B cell (primary cell): ENCODE data around the gene NBPF11. TPM values are rescaled to one million over a fixed set of nuclear protein-coding genes. Genes with fewer than 3 reads are reported as not detected.
"Not testable (repeated sequence)": the region's sequence is repeated elsewhere in the genome, so short reads cannot be mapped to it uniquely, and the experiment has no call there.

Experiments used
- ATAC-seq: fragments of 200-7000 bp; cut with Tn5 transposase; one replicate; pipeline ENCODE4 v1.10.0; 2021; ENCODE audit warnings: low read depth, mild to moderate bottlenecking, moderate number of reproducible peaks, moderate library complexity
- CTCF ChIA-PET: fragments of 350-600 bp; sonication (Branson Sonifier 250); formaldehyde crosslinking; loops from one replicate; lab custom pipeline; 2021; ENCODE audit warnings: antibody characterized with exemption, inconsistent platforms; lab: Charles Lee
- POLR2A ChIA-PET: fragments of 350-600 bp; sonication (Branson Sonifier 250); formaldehyde crosslinking; loops from one replicate; lab custom pipeline; 2021; ENCODE audit warnings: antibody characterized with exemption; lab: Charles Lee
- DNase-seq: peaks from one replicate; pipeline ENCODE4 v3.0.0; 2013
- H2AFZ ChIP-seq: 2 replicates; pipeline ENCODE4 v1.6.1; 2012; ENCODE audit warnings: mild to moderate bottlenecking, low read depth, low read length; ENCODE audit not compliant: insufficient read depth, poor library complexity, severe bottlenecking
- H3K27ac ChIP-seq, 2 donors: 1 replicate in 1 of 2; 2 replicates in 1 of 2; pipeline ENCODE4 v1.5.1; 2012 to 2013; ENCODE audit warnings: low read length in 2 of 2, mild to moderate bottlenecking in 2 of 2, moderate library complexity in 1 of 2
- H3K27me3 ChIP-seq, 4 experiments: fragments of 200-600 bp in 1 of 4; sonication (generic) in 1 of 4; replicated peaks in 1 of 4; 1 replicate in 2 of 4; 2 replicates in 2 of 4; pipeline versions ENCODE4 v1.6.1 to v1.7.0; 2013 to 2016; ENCODE audit warnings: low read length in 3 of 4, mild to moderate bottlenecking in 2 of 4, mixed read lengths in 1 of 4, moderate library complexity in 1 of 4; ENCODE audit not compliant: insufficient read depth in 4 of 4, control insufficient read depth in 3 of 4; ENCODE audit errors: control extremely low read depth in 1 of 4
- H3K36me3 ChIP-seq, 2 experiments: replicated peaks in 1 of 2; 1 replicate in 1 of 2; 2 replicates in 1 of 2; pipeline versions ENCODE4 v1.6.1 to v1.7.1; 2013; ENCODE audit warnings: low read length in 1 of 2; ENCODE audit not compliant: insufficient read depth in 2 of 2, control insufficient read depth in 1 of 2; ENCODE audit errors: control extremely low read depth in 1 of 2, extremely low read depth in 1 of 2
- H3K4me1 ChIP-seq, 2 donors: fragments of 200-600 bp in 1 of 2; sonication (generic) in 1 of 2; 1 replicate in 1 of 2; 2 replicates in 1 of 2; pipeline versions ENCODE4 v1.5.1 to v1.6.1; 2013 to 2017; ENCODE audit warnings: low read length in 2 of 2; ENCODE audit not compliant: control insufficient read depth in 2 of 2, insufficient read depth in 2 of 2
- H3K4me2 ChIP-seq: replicated peaks from 2 replicates; pipeline ENCODE3; 2012; ENCODE audit warnings: mild to moderate bottlenecking, low read depth, low read length; ENCODE audit not compliant: poor library complexity, severe bottlenecking
- H3K4me3 ChIP-seq, 5 experiments: fragments of 200-600 bp in 1 of 5; sonication (generic) in 1 of 5; 1 replicate in 3 of 5; 2 replicates in 2 of 5; pipeline versions ENCODE4 v1.5.1 to v1.7.0; 2011 to 2016; ENCODE audit warnings: low read length in 4 of 5, mild to moderate bottlenecking in 4 of 5, low read depth in 2 of 5, control low read depth in 1 of 5, moderate library complexity in 1 of 5; ENCODE audit not compliant: insufficient read depth in 1 of 5; ENCODE audit errors: control extremely low read depth in 1 of 5, extremely low read depth in 1 of 5
- H3K79me2 ChIP-seq: fragments of 200-600 bp; sonication (generic); one replicate; pipeline ENCODE4 v1.6.0; 2016; ENCODE audit warnings: low read length; ENCODE audit not compliant: control insufficient read depth, insufficient read depth
- H3K9ac ChIP-seq: fragments of 200-600 bp; sonication (generic); 2 replicates; pipeline ENCODE4 v1.6.1; 2017; ENCODE audit warnings: mild to moderate bottlenecking, low read length, moderate library complexity
- H3K9me3 ChIP-seq, 3 donors: one replicate each; pipeline versions ENCODE4 v1.6.1 to v1.7.1; 2013; ENCODE audit warnings: low read length in 2 of 3; ENCODE audit not compliant: control insufficient read depth in 2 of 3, insufficient read depth in 1 of 3; ENCODE audit errors: control extremely low read depth in 1 of 3
- H4K20me1 ChIP-seq: 2 replicates; pipeline ENCODE4 v1.6.0; 2012; ENCODE audit warnings: mild to moderate bottlenecking, low read length; ENCODE audit not compliant: insufficient read depth, control insufficient read depth, poor library complexity, severe bottlenecking
- H3K27ac Mint-ChIP-seq: one replicate; pipeline ENCODE4 v1.8.0; 2021; ENCODE audit warnings: mixed read lengths
- H3K27me3 Mint-ChIP-seq: one replicate; pipeline ENCODE4 v1.8.0; 2021; ENCODE audit warnings: mixed read lengths
- H3K4me1 Mint-ChIP-seq: one replicate; pipeline ENCODE4 v1.8.0; 2021; ENCODE audit warnings: mixed read lengths
- H3K4me3 Mint-ChIP-seq: one replicate; pipeline ENCODE4 v1.8.0; 2021; ENCODE audit warnings: mixed read lengths
- H3K9me3 Mint-ChIP-seq: one replicate; pipeline ENCODE4 v1.8.0; 2022; ENCODE audit warnings: mixed read lengths; ENCODE audit not compliant: insufficient read depth
- WGBS: methylation state at CpG from one replicate; pipeline ENCODE4 v1.1.5; 2013; ENCODE audit warnings: missing lambda C conversion rate; ENCODE audit not compliant: insufficient coverage; 5-methylcytosine and 5-hydroxymethylcytosine counted together
- intact Hi-C: fragments of 100-400 bp; cut with micrococcal nuclease; formaldehyde crosslinking; loops from one replicate; pipeline ENCODE4 v1.10.0; 2022
- polyA plus RNA-seq: library from polyadenylated mRNA; depleted of rRNA; stranded (reverse); fragments of >200 nt; gene quantifications from 2 replicates; pipeline ENCODE4 v1.2.3, GENCODE V29; 2012
- total RNA-seq, 2 donors: library from RNA; stranded (reverse); fragments of 120-200 nt in 1 of 2; gene quantifications; 1 replicate in 1 of 2; 2 replicates in 1 of 2; pipeline versions ENCODE4 v1.2.3 to v1.2.4, GENCODE V29; 2013 to 2022

The NBPF11 gene
- total and polyA plus RNA-seq, 2 donors (not counting 1 experiment from before 2014, with no cell fraction given) = 26.8 to 48.5 TPM

DNA sequence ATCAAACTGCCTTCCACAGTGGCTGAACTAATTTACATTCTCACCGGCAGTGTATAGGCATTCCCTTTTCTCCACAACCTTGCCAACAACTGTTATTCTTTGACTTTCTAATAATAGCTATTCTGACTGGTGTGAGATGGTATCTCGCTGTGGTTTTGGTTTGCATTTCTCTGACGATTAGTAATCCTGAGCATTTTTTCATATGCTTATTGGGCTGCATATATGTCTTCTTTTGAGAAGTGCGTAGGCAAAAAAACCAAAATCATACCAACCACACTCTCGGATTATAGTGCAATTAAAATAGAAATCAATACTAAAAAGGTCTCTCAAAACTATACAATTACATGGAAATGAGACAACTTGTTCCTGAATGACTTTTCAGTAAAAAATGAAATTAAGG, 78.7 kb downstream of the NBPF11 start:
- H3K9me3 Mint-ChIP-seq, H3K4me3 ChIP-seq, H3K27ac Mint-ChIP-seq, H2AFZ ChIP-seq, ATAC-seq, H3K27ac ChIP-seq, H3K4me3 Mint-ChIP-seq, H3K4me1 Mint-ChIP-seq, H3K27me3 ChIP-seq, H3K4me1 ChIP-seq, H3K79me2 ChIP-seq, H3K9me3 ChIP-seq, CTCF ChIA-PET, POLR2A ChIA-PET, H3K4me2 ChIP-seq, H3K27me3 Mint-ChIP-seq, H3K9ac ChIP-seq, H4K20me1 ChIP-seq, DNase-seq, intact Hi-C loops, H3K36me3 ChIP-seq: not testable (repeated sequence)
- no CpG with 5 or more reads among the region's 5 CpGs for WGBS

DNA sequence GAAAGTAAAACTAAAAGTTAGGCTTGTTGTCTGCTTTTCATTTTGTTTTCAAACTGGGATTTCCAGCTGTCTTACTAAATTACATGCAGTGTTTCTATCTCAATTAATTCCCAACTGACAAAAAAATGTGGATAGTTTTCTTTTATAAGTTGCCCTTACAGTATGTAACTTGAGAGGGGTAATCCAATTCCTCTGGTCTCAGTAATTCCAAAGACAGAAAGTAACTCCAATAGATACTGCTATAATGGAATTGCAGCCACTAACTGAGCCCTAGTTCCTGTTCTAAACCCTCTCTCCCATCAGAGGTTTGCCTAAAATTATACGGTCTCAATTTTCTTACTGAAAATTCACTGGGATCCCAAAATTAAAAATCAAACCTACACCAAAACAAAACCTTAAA, 83.5 kb downstream of the NBPF11 start:
- ATAC-seq, H3K9me3 ChIP-seq, H3K79me2 ChIP-seq: not testable (repeated sequence)

GRCh38 chr1:148068201-148068600, 83.9 kb downstream of the NBPF11 start:
- H3K27me3 ChIP-seq, POLR2A ChIA-PET, H3K27me3 Mint-ChIP-seq, H4K20me1 ChIP-seq, H3K79me2 ChIP-seq, ATAC-seq, H3K4me3 ChIP-seq, H3K27ac ChIP-seq, H3K27ac Mint-ChIP-seq, H3K4me3 Mint-ChIP-seq, H3K9me3 Mint-ChIP-seq, intact Hi-C loops, H3K9ac ChIP-seq, H2AFZ ChIP-seq, H3K4me1 ChIP-seq, DNase-seq, H3K9me3 ChIP-seq, H3K4me2 ChIP-seq, H3K4me1 Mint-ChIP-seq, H3K36me3 ChIP-seq, CTCF ChIA-PET: not testable (repeated sequence)
- no CpG with 5 or more reads among the region's 5 CpGs for WGBS

More for the DNA sequence above, 83.5 kb downstream of the NBPF11 start:
- CTCF ChIA-PET, H3K4me1 Mint-ChIP-seq, H3K4me2 ChIP-seq, H2AFZ ChIP-seq, H3K4me1 ChIP-seq, H3K36me3 ChIP-seq, H3K4me3 ChIP-seq, H3K4me3 Mint-ChIP-seq, H4K20me1 ChIP-seq, H3K9ac ChIP-seq, POLR2A ChIA-PET, H3K27ac Mint-ChIP-seq, H3K9me3 Mint-ChIP-seq, H3K27me3 Mint-ChIP-seq, H3K27ac ChIP-seq, DNase-seq, intact Hi-C loops, H3K27me3 ChIP-seq: not testable (repeated sequence)
- WGBS = no CpG with 5 or more reads among the region's 1 CpG

DNA sequence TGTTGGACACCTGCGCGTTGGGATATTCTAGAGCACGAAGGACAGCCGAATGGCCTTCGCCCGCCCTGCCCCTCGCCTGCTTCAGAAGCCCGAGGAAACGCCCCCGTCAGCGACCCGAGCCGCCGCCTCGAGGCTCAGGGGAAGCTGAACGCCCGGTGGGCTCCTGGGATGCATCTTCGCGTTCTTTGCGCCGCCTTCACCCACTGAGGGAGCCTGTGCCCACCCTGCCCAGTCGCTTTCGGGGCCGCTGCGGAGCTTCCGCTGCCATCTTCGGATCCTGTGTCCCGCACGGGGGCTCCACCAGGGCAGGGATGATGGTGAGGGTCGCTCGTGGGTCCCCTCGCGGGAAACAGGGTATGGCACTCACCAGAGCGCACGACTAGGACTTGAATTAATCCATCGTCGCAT, 91.8 kb downstream of the NBPF11 start:
- DNase-seq, intact Hi-C loops, H3K79me2 ChIP-seq, H3K27ac Mint-ChIP-seq, POLR2A ChIA-PET, H3K4me1 Mint-ChIP-seq, H2AFZ ChIP-seq, CTCF ChIA-PET, H3K9me3 ChIP-seq, H3K27ac ChIP-seq, H3K9me3 Mint-ChIP-seq, H3K4me2 ChIP-seq, H3K27me3 ChIP-seq, H3K36me3 ChIP-seq, H3K4me1 ChIP-seq, H4K20me1 ChIP-seq: not testable (repeated sequence)
- H3K4me3 Mint-ChIP-seq = peak overlapping the region; percentile 19
- Histone ChIP-seq H3K4me3 (peak overlapping the region in 4 of 5 experiments; percentile 29 to 46 (median 38)), H3K9ac (peak overlapping the region; percentile 39)
- peak; percentile 26 for ATAC-seq
- WGBS = 3% methylated on average over 15 of the region's 37 CpGs
- H3K27me3 Mint-ChIP-seq = peaks cover 14% of the 10 kb centered on the region
